ENCODE results near the gene MICU1.

DNA sequence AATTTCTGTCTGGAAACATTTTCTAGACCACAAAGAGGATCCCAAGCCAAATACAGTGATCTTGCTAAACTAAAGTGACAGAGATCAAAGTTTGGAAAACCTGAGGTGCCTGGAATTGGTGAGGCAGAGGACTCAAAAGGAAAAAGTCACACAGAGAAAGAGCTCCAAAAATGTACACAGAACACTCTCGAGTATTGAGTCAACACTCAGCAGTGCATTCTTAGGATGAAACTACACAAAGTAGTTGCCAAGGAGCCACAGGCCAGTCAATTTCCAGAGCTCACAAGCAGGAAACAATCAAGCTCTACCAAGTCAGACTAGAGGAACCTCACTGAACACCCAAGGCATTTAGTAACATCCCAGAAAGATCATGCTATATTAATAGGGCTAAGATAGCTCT, 61.3 kb downstream of the MICU1 start:
- TF ChIP-seq, protein P1, sequence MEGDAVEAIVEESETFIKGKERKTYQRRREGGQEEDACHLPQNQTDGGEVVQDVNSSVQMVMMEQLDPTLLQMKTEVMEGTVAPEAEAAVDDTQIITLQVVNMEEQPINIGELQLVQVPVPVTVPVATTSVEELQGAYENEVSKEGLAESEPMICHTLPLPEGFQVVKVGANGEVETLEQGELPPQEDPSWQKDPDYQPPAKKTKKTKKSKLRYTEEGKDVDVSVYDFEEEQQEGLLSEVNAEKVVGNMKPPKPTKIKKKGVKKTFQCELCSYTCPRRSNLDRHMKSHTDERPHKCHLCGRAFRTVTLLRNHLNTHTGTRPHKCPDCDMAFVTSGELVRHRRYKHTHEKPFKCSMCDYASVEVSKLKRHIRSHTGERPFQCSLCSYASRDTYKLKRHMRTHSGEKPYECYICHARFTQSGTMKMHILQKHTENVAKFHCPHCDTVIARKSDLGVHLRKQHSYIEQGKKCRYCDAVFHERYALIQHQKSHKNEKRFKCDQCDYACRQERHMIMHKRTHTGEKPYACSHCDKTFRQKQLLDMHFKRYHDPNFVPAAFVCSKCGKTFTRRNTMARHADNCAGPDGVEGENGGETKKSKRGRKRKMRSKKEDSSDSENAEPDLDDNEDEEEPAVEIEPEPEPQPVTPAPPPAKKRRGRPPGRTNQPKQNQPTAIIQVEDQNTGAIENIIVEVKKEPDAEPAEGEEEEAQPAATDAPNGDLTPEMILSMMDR (IDR thresholded peaks at IDR 0.05): no peak
- TF ChIP-seq POLR2A (IDR thresholded peaks at IDR 0.05): no peak
- no peak for TF ChIP-seq POLR2AphosphoS5 (IDR thresholded peaks at IDR 0.05; ENCODE audit: insufficient read depth in 1 of 2, low read depth in 1 of 2)
